Activated naive CD4-positive, alpha-beta T cell treated with anti-CD3 and anti-CD28 coated beads, Interleukin-2, amount 10 ng/mL, durations not matched to agents 7 days and 5 days (primary cell): ENCODE measurements around the gene MVK.
"Not testable (repeated sequence)": the region's sequence is repeated elsewhere in the genome, so short reads cannot be mapped to it uniquely, and the experiment has no call there.

Experiments used
- CTCF ChIA-PET: fragments of 350-600 bp; sonication (Branson Sonifier 250); formaldehyde crosslinking; loops from one replicate; lab custom pipeline; 2021; ENCODE audit warnings: antibody characterized with exemption; lab: Charles Lee
- DNase-seq: peaks from one replicate; pipeline ENCODE4 v3.0.0-alpha.2; 2020
- H3K27ac Mint-ChIP-seq: one replicate; pipeline ENCODE4 v1.8.0; 2021; ENCODE audit warnings: mild to moderate bottlenecking, moderate library complexity, mixed read lengths
- H3K27me3 Mint-ChIP-seq: one replicate; pipeline ENCODE4 v1.8.0; 2021; ENCODE audit warnings: mild to moderate bottlenecking, mixed read lengths
- H3K36me3 Mint-ChIP-seq: one replicate; pipeline ENCODE4 v1.8.0; 2021; ENCODE audit warnings: mixed read lengths
- H3K4me1 Mint-ChIP-seq: one replicate; pipeline ENCODE4 v1.8.0; 2021; ENCODE audit warnings: mixed read lengths
- H3K4me3 Mint-ChIP-seq: one replicate; pipeline ENCODE4 v1.8.0; 2021; ENCODE audit warnings: mild to moderate bottlenecking, moderate library complexity, mixed read lengths
- H3K9me3 Mint-ChIP-seq: one replicate; pipeline ENCODE4 v1.8.0; 2021; ENCODE audit warnings: mixed read lengths

Gene MVK

DNA sequence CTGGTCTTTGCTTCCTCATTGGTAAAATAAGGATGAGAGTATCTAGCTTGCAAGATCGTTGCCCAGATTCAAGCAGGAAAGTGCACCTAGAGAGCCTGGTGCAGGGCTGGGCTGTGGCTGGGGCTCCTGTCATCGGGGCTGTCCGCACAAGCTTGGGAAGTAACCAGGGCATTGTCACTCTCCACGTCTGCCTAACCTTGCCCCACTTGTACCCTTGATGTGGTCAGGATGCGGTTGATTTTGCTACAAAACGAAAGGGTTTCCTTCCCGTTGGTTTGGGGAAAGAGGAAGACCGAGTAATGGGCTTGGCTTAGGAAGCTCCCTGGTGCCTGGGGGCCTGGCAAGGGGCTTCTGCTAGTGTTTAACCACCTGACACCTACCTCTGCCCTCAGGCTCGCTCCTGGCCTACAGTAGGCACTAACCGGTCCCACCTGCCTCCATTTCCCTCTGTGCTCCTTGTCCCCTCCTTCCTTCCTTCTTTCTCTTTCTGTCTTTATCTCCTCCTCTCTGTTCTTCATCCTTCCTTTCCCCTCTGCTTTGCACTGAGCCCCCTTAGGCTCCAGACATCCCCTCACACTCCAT, 21.8 kb downstream of the MVK start:
- CTCF ChIA-PET: interaction anchor here (0.7 to 6.0 kb wide), 4 partner anchors 8 to 250 kb away, joined by 3 to 42 read pairs (median 6); no protein-coding TSS in a partner anchor
- Mint-ChIP-seq H3K4me1 (peaks cover 29% of the 10 kb centered on the region), H3K27ac (peak overlapping the region; percentile 9), H3K4me3 (no peak overlapping the region), H3K9me3 (no peaks in the 10 kb centered on the region), H3K36me3 (peaks cover 21% of the 10 kb centered on the region), H3K27me3 (peaks cover 4% of the 10 kb centered on the region)
- peak; percentile 74 for DNase-seq

DNA sequence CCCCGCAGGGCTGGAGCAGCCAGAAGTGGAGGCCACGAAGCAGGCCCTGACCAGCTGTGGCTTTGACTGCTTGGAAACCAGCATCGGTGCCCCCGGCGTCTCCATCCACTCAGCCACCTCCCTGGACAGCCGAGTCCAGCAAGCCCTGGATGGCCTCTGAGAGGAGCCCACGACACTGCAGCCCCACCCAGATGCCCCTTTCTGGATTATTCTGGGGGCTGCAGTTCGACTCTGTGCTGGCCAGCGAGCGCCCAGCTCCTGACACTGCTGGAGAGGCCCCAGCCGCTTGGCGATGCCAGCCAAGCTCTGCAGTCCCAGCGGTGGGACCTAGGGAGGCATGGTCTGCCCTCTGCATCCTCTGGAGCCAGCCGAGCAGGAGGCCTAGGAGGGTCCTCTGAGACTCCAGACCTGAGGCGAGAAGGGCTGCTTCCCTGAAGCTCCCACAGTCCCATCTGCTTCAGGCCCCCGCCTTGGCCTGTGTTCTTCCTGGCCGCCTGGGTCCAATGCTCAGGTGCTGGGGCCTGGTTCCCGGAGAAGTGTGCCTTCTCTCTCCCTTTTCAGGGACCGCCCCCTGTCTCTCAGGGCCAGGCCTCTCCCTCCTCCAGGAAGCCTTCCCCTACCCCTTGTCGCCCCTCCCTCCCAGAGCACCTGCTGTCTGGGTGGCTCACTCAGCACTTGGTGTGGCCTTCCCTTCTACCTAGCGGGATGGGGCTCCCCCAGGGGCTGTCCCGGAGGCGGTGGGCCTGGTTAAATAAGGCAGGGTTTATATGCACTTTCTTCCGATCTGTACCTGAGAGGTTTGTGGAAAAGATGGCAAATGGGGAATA, 23.0 kb downstream of the MVK start:
- H3K27ac Mint-ChIP-seq: no peak overlapping the region

DNA sequence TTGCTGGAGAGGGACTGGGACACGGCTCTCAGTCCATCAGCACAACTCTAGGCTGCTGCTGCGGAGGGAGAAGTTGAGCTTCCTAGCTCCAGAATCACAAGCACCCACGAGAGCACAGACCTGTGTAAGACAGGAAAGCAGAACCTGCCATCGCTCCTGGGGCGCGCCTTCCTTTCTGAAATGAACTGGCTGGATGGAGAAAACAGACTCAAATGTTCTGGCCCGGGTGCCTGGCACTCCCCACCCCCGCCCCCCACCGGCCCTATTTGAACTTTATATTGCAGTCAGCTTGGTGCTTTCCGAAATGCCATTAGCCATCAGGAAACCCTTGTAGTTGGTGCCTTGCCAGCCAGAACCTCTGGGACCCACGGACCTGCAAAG, 23.8 kb downstream of the MVK start:
- no peak for DNase-seq
- peaks cover 20% of the 10 kb centered on the region for H3K36me3 Mint-ChIP-seq
- H3K4me3 Mint-ChIP-seq: no peak overlapping the region
- no peak overlapping the region for H3K27ac Mint-ChIP-seq
- H3K4me1 Mint-ChIP-seq: peaks cover 29% of the 10 kb centered on the region
- H3K27me3 Mint-ChIP-seq: peaks cover 19% of the 10 kb centered on the region
- no peaks in the 10 kb centered on the region for H3K9me3 Mint-ChIP-seq
- CTCF ChIA-PET: interaction anchor here (0.6 to 6.0 kb wide), 28 partner anchors 8 to 525 kb away, joined by 3 to 42 read pairs (median 4); partner anchors contain the start of genes MMAB and MVK

More for the DNA sequence above, 23.0 kb downstream of the MVK start:
- Mint-ChIP-seq H3K4me3 (no peak overlapping the region), H3K4me1 (peaks cover 29% of the 10 kb centered on the region), H3K9me3 (no peaks in the 10 kb centered on the region), H3K27me3 (peaks cover 14% of the 10 kb centered on the region), H3K36me3 (peaks cover 21% of the 10 kb centered on the region)
- no peak for DNase-seq
- CTCF ChIA-PET: interaction anchor here (0.9 to 6.0 kb wide), 21 partner anchors 7 to 249 kb away, joined by 3 to 42 read pairs (median 5); partner anchors contain the start of genes MMAB and MVK

DNA sequence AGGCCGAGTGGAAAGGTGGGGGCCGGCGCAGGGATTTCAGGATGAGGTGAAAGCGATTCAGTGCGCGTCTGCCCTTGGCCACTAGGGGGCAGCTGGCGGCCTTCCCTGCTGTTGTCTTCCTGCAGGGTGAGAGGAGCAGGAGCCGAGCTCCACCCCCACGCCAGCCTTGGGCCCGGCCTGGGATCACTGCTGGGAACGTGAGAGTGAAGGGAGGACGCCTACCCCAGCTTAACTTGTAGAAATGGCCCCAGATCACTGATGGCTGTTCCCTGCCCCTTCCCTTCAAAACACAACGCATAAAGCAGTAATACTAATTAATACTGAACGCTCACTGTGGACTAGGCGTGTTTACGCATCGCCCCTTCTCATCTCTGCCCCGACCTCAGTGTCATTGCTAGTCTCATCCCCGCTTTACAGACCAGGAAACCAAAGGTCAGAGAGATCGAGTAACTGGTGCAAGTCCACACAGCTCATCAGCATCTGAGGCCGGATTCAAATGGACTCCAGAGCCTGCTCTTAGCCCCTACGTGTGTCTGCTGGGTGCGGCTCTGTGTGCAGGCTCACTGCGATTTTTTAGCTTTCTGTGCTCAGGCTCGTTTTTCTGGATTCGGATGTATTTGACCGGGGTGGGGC, 24.3 kb downstream of the MVK start:
- peaks cover 22% of the 10 kb centered on the region for H3K27me3 Mint-ChIP-seq
- DNase-seq: peak; percentile 73
- H3K36me3 Mint-ChIP-seq: peaks cover 17% of the 10 kb centered on the region
- no peak overlapping the region for H3K4me3 Mint-ChIP-seq
- CTCF ChIA-PET: interaction anchor here (0.6 to 6.0 kb wide), 27 partner anchors 8 to 525 kb away, joined by 3 to 42 read pairs (median 4); partner anchors contain the start of genes MMAB and MVK
- H3K4me1 Mint-ChIP-seq: peaks cover 29% of the 10 kb centered on the region
- no peak overlapping the region for H3K27ac Mint-ChIP-seq
- no peaks in the 10 kb centered on the region for H3K9me3 Mint-ChIP-seq

DNA sequence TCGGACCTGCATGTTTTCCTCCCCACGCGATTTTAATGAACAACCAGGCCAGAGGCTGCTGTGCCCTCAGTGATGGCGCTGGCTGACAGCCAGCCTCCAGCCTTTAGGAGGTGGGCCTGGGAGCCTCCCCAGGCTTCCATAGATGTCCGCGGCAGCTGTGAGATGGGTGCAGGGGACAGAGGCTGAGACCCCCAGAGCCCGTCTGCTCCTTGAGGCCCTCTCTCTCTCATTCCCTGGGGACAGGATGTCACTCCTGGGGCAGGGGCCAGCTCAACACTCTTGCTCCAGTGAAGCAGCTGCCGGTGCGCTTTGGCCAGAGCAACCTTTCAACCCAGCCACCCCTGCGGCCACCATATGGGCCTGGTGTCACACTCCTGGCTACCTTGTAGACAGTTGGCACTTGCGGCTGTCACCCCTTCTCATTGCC, 24.8 kb downstream of the MVK start:
- DNase-seq: no peak
- Mint-ChIP-seq H3K9me3 (no peaks in the 10 kb centered on the region), H3K36me3 (peaks cover 16% of the 10 kb centered on the region), H3K27me3 (peaks cover 26% of the 10 kb centered on the region), H3K4me1 (peaks cover 29% of the 10 kb centered on the region), H3K27ac (no peak overlapping the region), H3K4me3 (no peak overlapping the region)
- CTCF ChIA-PET: interaction anchor here (0.9 to 6.0 kb wide), 12 partner anchors 9 to 183 kb away, joined by 3 to 42 read pairs (median 5); partner anchors contain the start of genes MMAB and MVK

DNA sequence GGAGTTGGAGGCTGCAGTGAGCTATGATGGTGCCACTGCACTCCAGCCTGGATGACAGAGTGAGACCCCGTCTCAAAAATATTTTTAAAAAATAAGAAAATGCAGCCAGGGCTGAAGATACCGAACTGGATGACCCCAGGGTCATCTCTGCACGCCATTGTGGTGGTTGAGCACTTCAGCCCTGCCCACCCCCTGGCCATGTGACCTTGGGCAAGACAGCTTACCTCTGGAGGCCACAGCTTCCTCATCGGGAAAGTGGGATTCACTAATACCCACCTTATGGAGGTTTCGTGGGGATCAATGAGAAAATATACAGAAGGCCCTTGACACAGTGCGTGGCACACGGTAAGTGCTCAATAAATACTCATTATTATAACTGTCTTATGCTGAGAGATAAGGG, 25.5 kb downstream of the MVK start:
- no peak for DNase-seq
- Mint-ChIP-seq H3K27me3 (peaks cover 30% of the 10 kb centered on the region), H3K9me3 (no peaks in the 10 kb centered on the region), H3K4me3 (no peak overlapping the region), H3K36me3 (peaks cover 9% of the 10 kb centered on the region), H3K4me1 (peaks cover 24% of the 10 kb centered on the region), H3K27ac (no peak overlapping the region)
- CTCF ChIA-PET: interaction anchor here (0.9 to 6.0 kb wide), 4 partner anchors 9 to 176 kb away, joined by 3 to 42 read pairs (median 10); partner anchors contain the start of genes MMAB and MVK

DNA sequence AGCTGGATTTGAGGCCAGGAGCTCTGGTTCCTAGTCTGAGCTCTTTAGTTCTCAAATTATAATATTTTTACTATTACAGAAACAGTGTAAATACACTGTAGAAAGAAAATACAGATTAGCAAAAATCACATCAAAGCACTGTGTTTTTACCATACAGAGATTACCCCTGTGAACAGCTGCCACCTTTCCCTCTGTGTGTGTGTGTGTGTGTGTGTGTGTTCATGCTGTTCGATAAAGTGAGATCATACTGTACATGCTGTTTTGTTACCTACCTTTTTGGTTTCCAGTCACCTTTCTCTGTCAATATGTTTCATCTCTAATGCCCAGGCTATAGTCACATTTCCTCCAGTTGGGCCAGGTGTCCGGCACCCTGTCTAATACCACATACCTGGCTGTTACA, 26.9 kb downstream of the MVK start:
- DNase-seq: no peak
- H3K36me3 Mint-ChIP-seq: peaks cover 2% of the 10 kb centered on the region
- no peaks in the 10 kb centered on the region for H3K9me3 Mint-ChIP-seq
- H3K27ac Mint-ChIP-seq: no peak overlapping the region
- peaks cover 11% of the 10 kb centered on the region for H3K4me1 Mint-ChIP-seq
- H3K27me3 Mint-ChIP-seq: peaks cover 43% of the 10 kb centered on the region
- no peak overlapping the region for H3K4me3 Mint-ChIP-seq
- CTCF ChIA-PET: interaction anchor here (6.0 kb wide), 1 partner anchor 174 kb away, joined by 42 read pairs; no protein-coding TSS in a partner anchor

DNA sequence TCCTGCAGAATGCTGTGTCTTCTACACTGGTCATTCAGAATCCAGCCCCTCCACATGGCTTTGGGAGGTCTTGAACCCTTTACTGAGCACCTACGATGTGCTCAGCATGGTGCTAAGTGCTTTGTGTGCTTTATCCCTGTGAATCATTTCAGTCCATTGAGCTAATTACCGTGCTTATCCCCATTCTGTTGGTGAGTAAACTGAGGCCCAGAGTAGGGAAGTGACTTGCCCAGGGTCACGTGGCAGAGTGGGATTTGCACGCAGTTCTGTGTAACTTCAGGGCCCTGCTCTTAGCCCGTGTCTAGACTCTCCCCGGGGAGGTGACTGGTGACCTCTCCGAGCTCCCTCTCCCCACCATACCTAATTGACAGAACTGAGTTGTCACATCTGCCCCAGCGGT, 27.4 kb downstream of the MVK start:
- Mint-ChIP-seq H3K4me1 (peaks cover 5% of the 10 kb centered on the region), H3K27ac (no peak overlapping the region), H3K36me3 (peaks cover 2% of the 10 kb centered on the region), H3K27me3 (peaks cover 48% of the 10 kb centered on the region), H3K9me3 (no peaks in the 10 kb centered on the region), H3K4me3 (no peak overlapping the region)
- no peak for DNase-seq
- CTCF ChIA-PET: interaction anchor here (6.0 kb wide), 1 partner anchor 174 kb away, joined by 42 read pairs; no protein-coding TSS in a partner anchor

DNA sequence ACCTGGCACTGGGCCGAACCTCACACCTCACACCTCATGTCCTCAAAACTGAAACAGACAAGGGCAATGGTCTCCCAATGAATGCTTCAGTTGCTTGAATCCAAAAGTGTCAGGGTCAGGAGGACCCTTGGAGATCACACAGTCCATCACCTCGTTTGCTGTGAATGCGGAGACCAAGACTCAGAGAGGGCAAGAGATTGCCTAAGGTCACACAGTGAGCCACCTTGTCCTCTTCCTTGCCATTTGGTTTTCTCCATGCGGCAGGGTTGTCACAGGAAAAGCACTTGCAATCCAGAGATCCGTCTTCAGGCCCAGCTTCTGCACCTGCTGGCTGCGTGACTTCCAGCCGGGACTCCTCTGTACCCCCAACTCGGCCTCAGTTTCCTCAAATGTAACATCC, 28.0 kb downstream of the MVK start:
- no peak for DNase-seq
- CTCF ChIA-PET: no interaction called here
- no peak overlapping the region for H3K4me3 Mint-ChIP-seq
- H3K36me3 Mint-ChIP-seq: peaks cover 2% of the 10 kb centered on the region
- H3K9me3 Mint-ChIP-seq: no peaks in the 10 kb centered on the region
- H3K27ac Mint-ChIP-seq: no peak overlapping the region
- H3K4me1 Mint-ChIP-seq: peaks cover 5% of the 10 kb centered on the region
- H3K27me3 Mint-ChIP-seq: peaks cover 52% of the 10 kb centered on the region

DNA sequence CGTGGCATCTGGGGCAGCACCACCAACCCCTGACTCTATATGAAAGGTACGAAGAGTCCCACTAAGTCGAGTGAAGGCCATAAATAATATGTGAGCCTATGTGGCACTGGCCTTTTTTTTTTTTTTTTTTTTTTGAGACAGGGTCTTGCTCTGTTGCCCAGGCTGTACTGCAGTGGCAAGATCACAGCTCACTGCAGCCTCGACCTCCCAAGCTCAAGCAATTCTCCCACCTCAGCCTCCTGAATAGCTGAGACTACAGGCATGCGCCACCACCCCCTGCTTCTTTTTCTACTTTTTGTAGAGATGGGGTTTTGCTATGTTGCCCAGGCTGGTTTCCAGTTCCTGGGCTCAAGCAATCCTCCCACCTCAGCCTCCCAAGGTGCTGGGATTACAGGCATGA, 28.5 kb downstream of the MVK start:
- H3K27me3 Mint-ChIP-seq: peaks cover 58% of the 10 kb centered on the region
- H3K4me1 Mint-ChIP-seq, H3K9me3 Mint-ChIP-seq, CTCF ChIA-PET, H3K27ac Mint-ChIP-seq, DNase-seq, H3K4me3 Mint-ChIP-seq, H3K36me3 Mint-ChIP-seq: not testable (repeated sequence)

DNA sequence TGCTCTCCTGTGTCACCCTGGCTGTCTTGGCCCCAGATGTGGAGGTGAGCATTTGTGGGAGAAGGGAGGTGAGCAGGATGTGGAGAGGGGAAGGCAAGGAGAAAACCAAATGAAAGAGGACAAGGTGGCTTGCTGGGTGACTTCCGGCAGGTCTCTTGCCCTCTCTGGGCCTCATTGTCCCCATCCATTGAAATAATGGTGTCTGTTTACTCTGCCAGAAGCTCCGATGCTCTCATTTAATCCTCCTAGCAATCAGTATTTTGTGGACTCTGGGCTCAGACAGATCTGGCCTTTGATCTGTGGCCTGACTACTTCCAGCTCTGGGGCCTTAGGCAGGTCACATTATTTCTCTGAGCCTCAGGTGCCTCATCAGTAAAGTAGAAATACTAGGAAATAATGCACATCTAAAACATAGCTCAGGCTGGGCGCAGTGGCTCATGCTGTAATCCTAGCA, 30.6 kb downstream of the MVK start:
- Mint-ChIP-seq H3K4me1 (no peaks in the 10 kb centered on the region), H3K27me3 (peaks cover 75% of the 10 kb centered on the region), H3K36me3 (no peaks in the 10 kb centered on the region), H3K4me3 (no peak overlapping the region), H3K27ac (no peak overlapping the region), H3K9me3 (no peaks in the 10 kb centered on the region)
- CTCF ChIA-PET: no interaction called here
- DNase-seq: no peak

DNA sequence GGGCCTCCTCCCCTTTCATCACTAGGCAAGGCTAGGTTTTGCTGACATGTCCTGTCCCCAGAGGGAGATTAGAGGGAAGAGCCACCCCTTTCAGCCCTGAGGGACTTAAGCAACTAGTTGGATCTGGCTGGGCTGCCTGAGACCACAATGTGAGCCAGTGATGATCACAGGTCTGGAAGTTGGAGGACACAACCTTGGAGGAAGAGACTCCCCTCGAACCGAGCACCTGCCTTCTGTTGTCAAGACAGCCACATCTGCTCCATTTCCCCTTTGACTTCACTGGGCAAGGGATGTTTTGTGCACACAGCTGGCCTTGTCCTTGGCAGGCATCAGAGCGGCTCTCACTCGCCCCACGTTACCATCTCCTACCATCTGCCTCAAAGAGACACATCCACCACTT, 31.4 kb downstream of the MVK start:
- Mint-ChIP-seq H3K4me3 (no peak overlapping the region), H3K27ac (no peak overlapping the region), H3K27me3 (peaks cover 83% of the 10 kb centered on the region), H3K4me1 (no peaks in the 10 kb centered on the region), H3K36me3 (no peaks in the 10 kb centered on the region), H3K9me3 (no peaks in the 10 kb centered on the region)
- DNase-seq: no peak
- CTCF ChIA-PET: interaction anchor here (1.3 kb wide), 1 partner anchor 175 kb away, joined by 3 read pairs; no protein-coding TSS in a partner anchor

DNA sequence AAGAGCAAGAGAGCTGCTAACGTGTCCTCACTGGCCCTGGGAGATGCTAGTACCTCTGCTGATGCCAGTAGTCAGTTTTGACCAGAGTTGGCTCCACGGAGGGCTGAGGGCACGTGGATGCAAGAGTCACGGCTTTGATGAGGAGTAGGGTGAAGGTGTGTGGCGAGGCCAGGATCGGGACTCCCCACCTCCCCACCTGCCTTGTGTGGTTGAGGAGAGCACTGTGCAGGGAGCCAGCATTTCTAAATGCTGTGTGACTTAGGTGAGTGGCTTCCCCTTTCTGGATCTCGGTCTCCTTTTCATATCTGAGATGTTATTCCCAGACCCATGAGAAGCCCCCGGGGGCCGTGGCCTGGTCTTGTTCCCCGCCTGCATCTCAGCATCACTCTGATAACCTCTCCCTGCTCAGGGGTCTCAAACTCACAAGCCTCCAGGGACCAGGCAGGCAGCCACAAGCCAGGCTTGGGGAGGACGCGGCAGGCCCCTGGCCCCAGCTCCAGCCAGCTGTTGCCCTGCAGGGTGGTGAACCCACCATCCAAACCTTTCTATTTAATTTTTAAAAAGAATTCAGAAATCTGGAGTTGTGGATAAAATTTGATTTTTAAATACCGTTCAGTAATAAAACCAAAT, 32.1 kb downstream of the MVK start:
- H3K9me3 Mint-ChIP-seq: no peaks in the 10 kb centered on the region
- DNase-seq: no peak
- CTCF ChIA-PET: interaction anchor here (1.1 to 1.3 kb wide), 2 partner anchors 8 to 175 kb away, joined by 3 to 7 read pairs; no protein-coding TSS in a partner anchor
- peaks cover 79% of the 10 kb centered on the region for H3K27me3 Mint-ChIP-seq
- H3K36me3 Mint-ChIP-seq: no peaks in the 10 kb centered on the region
- H3K4me1 Mint-ChIP-seq: no peaks in the 10 kb centered on the region
- H3K27ac Mint-ChIP-seq: no peak overlapping the region
- no peak overlapping the region for H3K4me3 Mint-ChIP-seq
